Activated CD8-positive, alpha-beta T cell treated with anti-CD3 and anti-CD28 coated beads for 36 hours (primary cell): ENCODE results near the gene INPP5D. TPM values are rescaled to one million over a fixed set of nuclear protein-coding genes. Genes with fewer than 3 reads are reported as not detected.

ENCODE experiments used
- ATAC-seq: fragments of 200-7000 bp; cut with Tn5 transposase; one replicate; pipeline ENCODE4 v1.10.0; 2021; ENCODE audit warnings: mild to moderate bottlenecking, moderate library complexity
- CTCF ChIA-PET: fragments of 350-600 bp; sonication (Branson Sonifier 250); formaldehyde crosslinking; loops from one replicate; lab custom pipeline; 2021; ENCODE audit warnings: antibody characterized with exemption; lab: Charles Lee
- POLR2A ChIA-PET: fragments of 350-600 bp; sonication (Branson Sonifier 250); formaldehyde crosslinking; loops from one replicate; lab custom pipeline; 2021; ENCODE audit warnings: antibody characterized with exemption; lab: Charles Lee
- DNase-seq: peaks from one replicate; pipeline ENCODE4 v3.0.0-alpha.2; 2020
- H3K27ac Mint-ChIP-seq: one replicate; pipeline ENCODE4 v1.8.0; 2021; ENCODE audit warnings: mild to moderate bottlenecking, mixed read lengths
- H3K27me3 Mint-ChIP-seq: one replicate; pipeline ENCODE4 v1.8.0; 2021; ENCODE audit warnings: mixed read lengths
- H3K36me3 Mint-ChIP-seq: one replicate; pipeline ENCODE4 v1.8.0; 2021; ENCODE audit warnings: low read depth, mixed read lengths
- H3K4me1 Mint-ChIP-seq: one replicate; pipeline ENCODE4 v1.8.0; 2021; ENCODE audit warnings: low read depth, mixed read lengths
- H3K4me3 Mint-ChIP-seq: one replicate; pipeline ENCODE4 v1.8.0; 2021; ENCODE audit warnings: mild to moderate bottlenecking, moderate library complexity, mixed read lengths
- H3K9me3 Mint-ChIP-seq: one replicate; pipeline ENCODE4 v1.8.0; 2021; ENCODE audit warnings: mixed read lengths
- CTCF ChIP-seq: fragments of 200-600 bp; IDR thresholded peaks from one replicate; pipeline ENCODE4 v1.8.0; 2022; ENCODE audit warnings: antibody characterized with exemption, mild to moderate bottlenecking
- intact Hi-C: fragments of 100-400 bp; cut with micrococcal nuclease; formaldehyde crosslinking; loops from one replicate; pipeline ENCODE4 v1.10.0; 2022
- total RNA-seq, 2 experiments: library from RNA; stranded (reverse); gene quantifications; one replicate each; pipeline ENCODE4 v1.2.3, GENCODE V29; 2021

The INPP5D gene
- total RNA-seq, 2 experiments from 2014 or later = 38.6 to 40.2 TPM

- TF ChIP-seq CTCF = no peak
- intact Hi-C loops = no loop called here
- Mint-ChIP-seq H3K4me1 (no peaks in the 10 kb centered on the region), H3K4me3 (no peak overlapping the region), H3K27ac (no peak overlapping the region), H3K27me3 (no peaks in the 10 kb centered on the region), H3K9me3 (no peaks in the 10 kb centered on the region), H3K36me3 (no peaks in the 10 kb centered on the region)
- DNase-seq = no peak
- ChIA-PET CTCF (no interaction called here), POLR2A (no interaction called here)
- no peak for ATAC-seq
These were observed 39.7 kb upstream of the INPP5D start for GRCh38 chr2:233020454-233020853.

GRCh38 chr2:233021771-233022170 is 38.4 kb upstream of the INPP5D start:
- no peak for ATAC-seq
- POLR2A ChIA-PET = interaction anchor here (0.5 kb wide), 1 partner anchor 213 kb away, joined by 3 read pairs; no protein-coding TSS in a partner anchor
- Mint-ChIP-seq H3K9me3 (no peaks in the 10 kb centered on the region), H3K36me3 (no peaks in the 10 kb centered on the region), H3K4me3 (no peak overlapping the region), H3K27me3 (no peaks in the 10 kb centered on the region), H3K4me1 (no peaks in the 10 kb centered on the region), H3K27ac (no peak overlapping the region)
- CTCF ChIA-PET = no interaction called here
- no peak for DNase-seq
- intact Hi-C loops = no loop called here
- no peak for TF ChIP-seq CTCF

GRCh38 chr2:233022561-233022960 is 37.6 kb upstream of the INPP5D start:
- no peak for ATAC-seq
- POLR2A ChIA-PET = no interaction called here
- no peak overlapping the region for H3K27ac Mint-ChIP-seq
- H3K9me3 Mint-ChIP-seq = no peaks in the 10 kb centered on the region
- no peak overlapping the region for H3K4me3 Mint-ChIP-seq
- intact Hi-C loops = no loop called here
- no peak for TF ChIP-seq CTCF
- H3K4me1 Mint-ChIP-seq = no peaks in the 10 kb centered on the region
- CTCF ChIA-PET = no interaction called here
- no peaks in the 10 kb centered on the region for H3K27me3 Mint-ChIP-seq
- no peaks in the 10 kb centered on the region for H3K36me3 Mint-ChIP-seq
- DNase-seq = no peak

- H3K4me1 Mint-ChIP-seq = no peaks in the 10 kb centered on the region
- DNase-seq (no peak), ATAC-seq (no peak)
- no peaks in the 10 kb centered on the region for H3K27me3 Mint-ChIP-seq
- no peaks in the 10 kb centered on the region for H3K36me3 Mint-ChIP-seq
- ChIA-PET CTCF (no interaction called here), POLR2A (no interaction called here)
- H3K9me3 Mint-ChIP-seq = no peaks in the 10 kb centered on the region
- H3K27ac Mint-ChIP-seq = no peak overlapping the region
- H3K4me3 Mint-ChIP-seq = no peak overlapping the region
- intact Hi-C loops = no loop called here
- no peak for TF ChIP-seq CTCF
These were observed 37.0 kb upstream of the INPP5D start for GRCh38 chr2:233023007-233023760.

GRCh38 chr2:233023761-233024410 is 36.3 kb upstream of the INPP5D start:
- intact Hi-C loops = no loop called here
- Mint-ChIP-seq H3K27me3 (no peaks in the 10 kb centered on the region), H3K9me3 (no peaks in the 10 kb centered on the region), H3K27ac (no peak overlapping the region), H3K36me3 (no peaks in the 10 kb centered on the region), H3K4me3 (no peak overlapping the region), H3K4me1 (no peaks in the 10 kb centered on the region)
- TF ChIP-seq CTCF = no peak
- ATAC-seq (no peak), DNase-seq (no peak)
- POLR2A ChIA-PET = no interaction called here
- CTCF ChIA-PET = no interaction called here
